GM23338 (cell line): Measurements from ENCODE around the gene ITIH5. TPM values are rescaled to one million over a fixed set of nuclear protein-coding genes. Genes with fewer than 3 reads are reported as not detected.

ENCODE experiments used
- ATAC-seq: fragments of 200-7000 bp; cut with Tn5 transposase; 3 replicates; pipeline ENCODE4 v1.9.1; 2020
- DNase-seq: peaks from one replicate; pipeline ENCODE4 v3.0.0-alpha.2; 2015; ENCODE audit warnings: low spot score
- H2AFZ ChIP-seq: fragments of 200-600 bp; sonication (generic); 2 replicates; pipeline ENCODE4 v1.8.0; 2016; ENCODE audit warnings: antibody characterized with exemption, mild to moderate bottlenecking, moderate library complexity
- H3F3A ChIP-seq: fragments of 200-600 bp; sonication (generic); replicated peaks from 2 replicates; pipeline ENCODE4 v1.8.0; 2017; ENCODE audit warnings: antibody characterized with exemption, mixed run types, low read depth
- H3K27ac ChIP-seq: fragments of 200-600 bp; sonication (generic); 2 replicates; pipeline ENCODE4 v1.6.1; 2016; ENCODE audit warnings: low read depth
- H3K27me3 ChIP-seq: fragments of 200-600 bp; sonication (generic); 2 replicates; pipeline ENCODE4 v1.8.0; 2016; ENCODE audit warnings: mild to moderate bottlenecking, mixed run types, moderate library complexity; ENCODE audit not compliant: insufficient read depth
- H3K36me3 ChIP-seq: fragments of 200-600 bp; sonication (generic); 2 replicates; pipeline ENCODE4 v1.8.0; 2016; ENCODE audit warnings: mild to moderate bottlenecking; ENCODE audit not compliant: insufficient read depth
- H3K4me1 ChIP-seq: fragments of 200-600 bp; sonication (generic); 2 replicates; pipeline ENCODE4 v1.8.0; 2016; ENCODE audit warnings: mild to moderate bottlenecking, moderate library complexity; ENCODE audit not compliant: insufficient read depth
- H3K4me2 ChIP-seq: fragments of 200-600 bp; sonication (generic); 2 replicates; pipeline ENCODE4 v1.7.1; 2017; ENCODE audit warnings: mixed run types
- H3K4me3 ChIP-seq: fragments of 200-600 bp; sonication (generic); 2 replicates; pipeline ENCODE4 v1.6.1; 2016; ENCODE audit warnings: mixed run types
- H3K79me2 ChIP-seq: fragments of 200-600 bp; sonication (generic); replicated peaks from 2 replicates; pipeline ENCODE4 v1.8.0; 2017; ENCODE audit warnings: mild to moderate bottlenecking; ENCODE audit not compliant: insufficient read depth
- H3K9me2 ChIP-seq: fragments of 200-600 bp; sonication (generic); 2 replicates; pipeline ENCODE4 v1.8.0; 2017; ENCODE audit not compliant: insufficient read depth
- H4K20me1 ChIP-seq: fragments of 200-600 bp; sonication (generic); replicated peaks from 2 replicates; pipeline ENCODE4 v1.8.0; 2017; ENCODE audit warnings: mild to moderate bottlenecking; ENCODE audit not compliant: insufficient read depth
- H3K27ac Mint-ChIP-seq: 2 replicates; pipeline ENCODE4 v1.8.0; 2020; ENCODE audit warnings: inconsistent platforms, mild to moderate bottlenecking, moderate library complexity, mixed read lengths
- H3K27me3 Mint-ChIP-seq: 3 replicates; pipeline ENCODE4 v1.8.0; 2022; ENCODE audit warnings: low read depth, mild to moderate bottlenecking, moderate library complexity, mixed read lengths, inconsistent platforms; ENCODE audit not compliant: insufficient read depth, poor library complexity
- H3K36me3 Mint-ChIP-seq: 3 replicates; pipeline ENCODE4 v1.8.0; 2021; ENCODE audit warnings: low read depth, mild to moderate bottlenecking, inconsistent platforms, moderate library complexity, mixed read lengths
- H3K4me1 Mint-ChIP-seq: 3 replicates; pipeline ENCODE4 v1.8.0; 2020; ENCODE audit warnings: mild to moderate bottlenecking, inconsistent platforms, mixed read lengths
- H3K4me3 Mint-ChIP-seq: 3 replicates; pipeline ENCODE4 v1.8.0; 2021; ENCODE audit warnings: moderate library complexity, mild to moderate bottlenecking, inconsistent platforms, mixed read lengths
- H3K9me3 Mint-ChIP-seq: 3 replicates; pipeline ENCODE4 v1.8.0; 2020; ENCODE audit warnings: moderate library complexity, mild to moderate bottlenecking, inconsistent platforms, mixed read lengths
- EZH2 ChIP-seq: fragments of 200-600 bp; sonication (generic); IDR thresholded peaks from one replicate; pipeline ENCODE4 v1.8.0; 2017; ENCODE audit warnings: antibody characterized with exemption, mild to moderate bottlenecking, low read depth; ENCODE audit not compliant: unreplicated experiment
- EZH2phosphoT487 ChIP-seq: fragments of 200-600 bp; sonication (generic); IDR thresholded peaks from one replicate; pipeline ENCODE4 v1.8.1; 2018; ENCODE audit warnings: antibody characterized with exemption; ENCODE audit not compliant: unreplicated experiment
- NANOG ChIP-seq: IDR thresholded peaks from 2 replicates; pipeline ENCODE4 v1.6.1; 2016; ENCODE audit warnings: antibody characterized with exemption, borderline replicate concordance
- POLR2AphosphoS5 ChIP-seq: IDR thresholded peaks from 2 replicates; pipeline ENCODE4 v1.6.1; 2016; ENCODE audit warnings: antibody characterized with exemption, low read depth
- ZNF114 ChIP-seq: fragments of 250-450 bp; sonication (Bioruptor Pico); IDR thresholded peaks from 2 replicates; pipeline ENCODE4 v1.5.0; 2020; ENCODE audit warnings: mild to moderate bottlenecking, moderate library complexity
- ZNF462 ChIP-seq: fragments of 250-450 bp; sonication (Bioruptor Pico); IDR thresholded peaks from 2 replicates; pipeline ENCODE4 v1.5.0; 2020; ENCODE audit warnings: mild to moderate bottlenecking, moderate library complexity
- polyA plus RNA-seq: library from polyadenylated mRNA; unstranded; fragments of >200 nt; fragmentation: Nextera tagmentation; extraction: Ambion mirVana; gene quantifications from 2 replicates; pipeline ENCODE4 v1.2.1, GENCODE V29; 2016
- total RNA-seq: library from RNA; depleted of rRNA; stranded (reverse); fragments of >200 nt; shearing (Covaris generic); gene quantifications from 2 replicates; pipeline ENCODE4 v1.2.3, GENCODE V29; 2014
- TF ChIP-seq, protein P1 (sequence below): IDR thresholded peaks from one replicate; pipeline ENCODE4 v1.6.1; 2018; ENCODE audit warnings: antibody characterized with exemption; ENCODE audit not compliant: unreplicated experiment

ITIH5 gene
- total and polyA plus RNA-seq, 2 experiments from 2014 or later, result 0.99 to 2.2 TPM

- no peak for TF ChIP-seq POLR2AphosphoS5
- TF ChIP-seq EZH2phosphoT487, result no peak
- no peak for TF ChIP-seq ZNF462 (CRISPR knock-in tag)
- no peak for TF ChIP-seq ZNF114
- no peak for TF ChIP-seq NANOG
Observed at GRCh38 chr10:7662522-7662921, 4.2 kb downstream of the ITIH5 start (continued).

DNA sequence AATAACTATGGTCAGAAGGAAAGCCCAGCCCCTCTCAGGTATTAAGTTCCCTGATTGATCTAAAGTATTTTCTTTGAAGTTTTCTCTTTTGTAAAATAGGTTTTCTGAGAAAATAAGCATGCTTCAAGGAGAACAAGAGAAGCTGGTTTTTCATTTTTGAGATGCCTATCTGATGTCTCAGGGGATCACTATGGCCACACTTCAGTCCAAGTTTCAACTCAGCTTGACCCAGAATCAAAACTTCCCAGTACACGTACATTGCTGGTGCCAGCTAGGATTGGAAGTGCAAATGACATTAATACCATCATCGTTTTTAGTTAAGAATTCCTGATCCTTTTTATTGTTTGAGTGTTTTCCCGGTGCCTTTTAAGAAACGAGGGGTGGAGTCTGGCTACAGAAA is 7.2 kb downstream of the ITIH5 start:
- Histone ChIP-seq H3K36me3 (no peaks in the 10 kb centered on the region), H3F3A (no peaks in the 10 kb centered on the region), H3K79me2 (no peaks in the 10 kb centered on the region), H3K9me2 (no peaks in the 10 kb centered on the region), H4K20me1 (no peaks in the 10 kb centered on the region), H3K4me2 (no peak overlapping the region), H3K27me3 (peaks cover 3% of the 10 kb centered on the region; the same call in 1 of the 2 replicates), H2AFZ (no peak overlapping the region), H3K4me3 (no peak overlapping the region), H3K27ac (no peak overlapping the region), H3K4me1 (no peaks in the 10 kb centered on the region)
- H3K36me3 Mint-ChIP-seq, result no peaks in the 10 kb centered on the region
- no peaks in the 10 kb centered on the region for H3K4me1 Mint-ChIP-seq
- no peak overlapping the region for H3K27ac Mint-ChIP-seq
- H3K27me3 Mint-ChIP-seq, result peaks cover 9% of the 10 kb centered on the region
- H3K4me3 Mint-ChIP-seq, result no peak overlapping the region
- no peaks in the 10 kb centered on the region for H3K9me3 Mint-ChIP-seq
- ATAC-seq, result no peak
- no peak for DNase-seq
- TF ChIP-seq ZNF462 (CRISPR knock-in tag), result no peak
- TF ChIP-seq EZH2, result no peak
- TF ChIP-seq, protein P1, sequence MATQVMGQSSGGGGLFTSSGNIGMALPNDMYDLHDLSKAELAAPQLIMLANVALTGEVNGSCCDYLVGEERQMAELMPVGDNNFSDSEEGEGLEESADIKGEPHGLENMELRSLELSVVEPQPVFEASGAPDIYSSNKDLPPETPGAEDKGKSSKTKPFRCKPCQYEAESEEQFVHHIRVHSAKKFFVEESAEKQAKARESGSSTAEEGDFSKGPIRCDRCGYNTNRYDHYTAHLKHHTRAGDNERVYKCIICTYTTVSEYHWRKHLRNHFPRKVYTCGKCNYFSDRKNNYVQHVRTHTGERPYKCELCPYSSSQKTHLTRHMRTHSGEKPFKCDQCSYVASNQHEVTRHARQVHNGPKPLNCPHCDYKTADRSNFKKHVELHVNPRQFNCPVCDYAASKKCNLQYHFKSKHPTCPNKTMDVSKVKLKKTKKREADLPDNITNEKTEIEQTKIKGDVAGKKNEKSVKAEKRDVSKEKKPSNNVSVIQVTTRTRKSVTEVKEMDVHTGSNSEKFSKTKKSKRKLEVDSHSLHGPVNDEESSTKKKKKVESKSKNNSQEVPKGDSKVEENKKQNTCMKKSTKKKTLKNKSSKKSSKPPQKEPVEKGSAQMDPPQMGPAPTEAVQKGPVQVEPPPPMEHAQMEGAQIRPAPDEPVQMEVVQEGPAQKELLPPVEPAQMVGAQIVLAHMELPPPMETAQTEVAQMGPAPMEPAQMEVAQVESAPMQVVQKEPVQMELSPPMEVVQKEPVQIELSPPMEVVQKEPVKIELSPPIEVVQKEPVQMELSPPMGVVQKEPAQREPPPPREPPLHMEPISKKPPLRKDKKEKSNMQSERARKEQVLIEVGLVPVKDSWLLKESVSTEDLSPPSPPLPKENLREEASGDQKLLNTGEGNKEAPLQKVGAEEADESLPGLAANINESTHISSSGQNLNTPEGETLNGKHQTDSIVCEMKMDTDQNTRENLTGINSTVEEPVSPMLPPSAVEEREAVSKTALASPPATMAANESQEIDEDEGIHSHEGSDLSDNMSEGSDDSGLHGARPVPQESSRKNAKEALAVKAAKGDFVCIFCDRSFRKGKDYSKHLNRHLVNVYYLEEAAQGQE, result no peak
